RPMI7951 (cell line): ENCODE data around the gene MFN2. TPM values are rescaled to one million over a fixed set of nuclear protein-coding genes. Genes with fewer than 3 reads are reported as not detected.
"Not testable (repeated sequence)": the region's sequence is repeated elsewhere in the genome, so short reads cannot be mapped to it uniquely, and the experiment has no call there.

Source experiments
- DNase-seq: peaks from one replicate; pipeline ENCODE4 v3.0.0-alpha.2; 2012; ENCODE audit warnings: low read depth
- total RNA-seq: library from RNA; depleted of rRNA; stranded (reverse); fragments of >200 nt; shearing (Covaris generic); gene quantifications from 2 replicates; pipeline ENCODE4 v1.2.3, GENCODE V29; 2014

Gene MFN2
- total RNA-seq, 1 experiment from 2014 or later: 36.0 TPM

GRCh38 chr1:11998636-11999035 lies 18.4 kb downstream of the MFN2 start:
- no peak for DNase-seq

- DNase-seq: no peak
These were observed 19.0 kb downstream of the MFN2 start for GRCh38 chr1:11999236-11999635.

- DNase-seq: no peak
These were observed 21.1 kb downstream of the MFN2 start for GRCh38 chr1:12001249-12001917.

- peak; percentile 38 for DNase-seq
These were observed 21.8 kb downstream of the MFN2 start for GRCh38 chr1:12001996-12002493.

- DNase-seq: no peak
These were observed 23.5 kb downstream of the MFN2 start for GRCh38 chr1:12003762-12004161.

- no peak for DNase-seq
These were observed 25.4 kb downstream of the MFN2 start for GRCh38 chr1:12005488-12006166.

GRCh38 chr1:12006167-12006921 lies 26.1 kb downstream of the MFN2 start:
- DNase-seq: no peak

- no peak for DNase-seq
These were observed 27.0 kb downstream of the MFN2 start for GRCh38 chr1:12007204-12007603.

GRCh38 chr1:12008355-12008754 lies 28.1 kb downstream of the MFN2 start:
- not testable (repeated sequence) for DNase-seq

- DNase-seq: no peak
These were observed 29.2 kb downstream of the MFN2 start for GRCh38 chr1:12009318-12009947.

GRCh38 chr1:12010746-12011570 lies 30.7 kb downstream of the MFN2 start:
- DNase-seq: no peak

GRCh38 chr1:12011998-12012397 lies 31.8 kb downstream of the MFN2 start:
- no peak for DNase-seq

GRCh38 chr1:12012560-12013316 lies 32.5 kb downstream of the MFN2 start:
- no peak for DNase-seq

GRCh38 chr1:12014141-12014991 lies 34.1 kb downstream of the MFN2 start:
- peak; percentile 11 for DNase-seq

- DNase-seq: peak; percentile 43
These were observed 34.8 kb downstream of the MFN2 start for GRCh38 chr1:12015001-12015491.

GRCh38 chr1:12015499-12015898 lies 35.3 kb downstream of the MFN2 start:
- DNase-seq: no peak

- DNase-seq: no peak
These were observed 35.9 kb downstream of the MFN2 start for GRCh38 chr1:12016182-12016581.

GRCh38 chr1:12019858-12020509 lies 39.7 kb downstream of the MFN2 start:
- no peak for DNase-seq

- DNase-seq: no peak
These were observed 41.4 kb downstream of the MFN2 start for GRCh38 chr1:12021616-12022015.
